HCT116 (cell line): ENCODE results near the gene ERGIC1.

Source experiments
- EGR1 ChIP-seq: IDR thresholded peaks from 2 replicates; pipeline ENCODE4 v1.6.1; 2012; ENCODE audit warnings: low read depth
- EZH2 ChIP-seq: fragments of 200-600 bp; sonication (generic); IDR thresholded peaks from 2 replicates; pipeline ENCODE4 v1.6.1; 2017; ENCODE audit warnings: antibody characterized with exemption, mixed run types
- EZH2phosphoT487 ChIP-seq: fragments of 200-600 bp; IDR thresholded peaks from 2 replicates; pipeline ENCODE4 v1.6.1; 2018; ENCODE audit warnings: antibody characterized with exemption, borderline replicate concordance
- FOSL1 ChIP-seq: IDR thresholded peaks from 2 replicates; pipeline ENCODE4 v1.6.1; 2012; ENCODE audit warnings: low read depth
- POLR2A ChIP-seq: IDR thresholded peaks from 2 replicates; pipeline ENCODE4 v1.7.0; 2011; ENCODE audit warnings: borderline replicate concordance; ENCODE audit not compliant: insufficient read depth, insufficient read length; ENCODE audit errors: extremely low read depth
- POLR2AphosphoS5 ChIP-seq: IDR thresholded peaks from 2 replicates; pipeline ENCODE4 v1.6.1; 2011; ENCODE audit warnings: mild to moderate bottlenecking, low read depth, low read length, moderate library complexity
- REST ChIP-seq: IDR thresholded peaks from 2 replicates; pipeline ENCODE4 v1.6.1; 2012; ENCODE audit warnings: low read depth
- SIN3A ChIP-seq: IDR thresholded peaks from 2 replicates; pipeline ENCODE4 v1.6.1; 2012; ENCODE audit warnings: low read depth
- SRF ChIP-seq: IDR thresholded peaks from 2 replicates; pipeline ENCODE4 v1.6.1; 2012; ENCODE audit warnings: low read depth
- YY1 ChIP-seq: IDR thresholded peaks from 2 replicates; pipeline ENCODE4 v1.6.1; 2011; ENCODE audit warnings: low read length, low read depth, moderate library complexity, mild to moderate bottlenecking; ENCODE audit not compliant: insufficient replicate concordance; ENCODE audit errors: extremely low read depth
- ZNF274 ChIP-seq: fragments of 200-500 bp; sonication (Bioruptor generic); IDR thresholded peaks from 2 replicates; pipeline ENCODE4 v1.6.1; 2014; ENCODE audit warnings: mild to moderate bottlenecking, low read depth, low read length, inconsistent platforms
- TF ChIP-seq, protein P1 (sequence below), 3 experiments: fragments of 200-600 bp in 1 of 3; sonication (generic) in 1 of 3; IDR thresholded peaks in 2 of 3; conservative IDR thresholded peaks in 1 of 3; 2 replicates each; pipeline ENCODE4 v1.5.1; 2012 to 2017; ENCODE audit warnings: low read depth in 2 of 3, low read length in 2 of 3, antibody characterized with exemption in 1 of 3, borderline replicate concordance in 1 of 3, control low read depth in 1 of 3, mild to moderate bottlenecking in 1 of 3, mixed read lengths in 1 of 3, mixed run types in 1 of 3, moderate library complexity in 1 of 3; ENCODE audit not compliant: insufficient read depth in 1 of 3
- TF ChIP-seq, protein P2 (sequence below): IDR thresholded peaks from 2 replicates; pipeline ENCODE4 v1.6.1; 2011; ENCODE audit warnings: mild to moderate bottlenecking, low read length, moderate library complexity; ENCODE audit not compliant: insufficient replicate concordance; ENCODE audit errors: extremely low read depth
- TF ChIP-seq, protein P3 (sequence below): IDR thresholded peaks from 2 replicates; pipeline ENCODE4 v1.6.1; 2012

DNA sequence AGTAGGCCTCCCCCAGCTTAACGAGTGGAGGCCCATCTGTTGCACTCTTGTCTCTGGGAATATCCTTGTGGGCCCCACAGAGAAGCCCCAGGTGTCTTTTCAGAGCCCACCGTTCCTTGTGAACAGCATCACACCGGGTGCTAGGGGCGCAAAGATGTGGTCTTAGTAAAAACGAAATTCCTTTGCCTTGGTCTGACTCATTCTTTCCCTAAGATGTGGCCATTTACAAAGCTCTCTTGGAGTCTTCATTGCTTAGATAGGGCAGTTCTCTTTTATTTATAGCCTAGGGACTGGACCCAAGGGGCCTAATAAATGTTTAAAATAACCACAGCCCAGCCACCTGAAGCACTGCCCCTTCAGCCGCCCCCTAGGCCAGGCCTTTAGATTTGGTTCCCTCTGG is 72.4 kb downstream of the ERGIC1 start:
- TF ChIP-seq, protein P1, sequence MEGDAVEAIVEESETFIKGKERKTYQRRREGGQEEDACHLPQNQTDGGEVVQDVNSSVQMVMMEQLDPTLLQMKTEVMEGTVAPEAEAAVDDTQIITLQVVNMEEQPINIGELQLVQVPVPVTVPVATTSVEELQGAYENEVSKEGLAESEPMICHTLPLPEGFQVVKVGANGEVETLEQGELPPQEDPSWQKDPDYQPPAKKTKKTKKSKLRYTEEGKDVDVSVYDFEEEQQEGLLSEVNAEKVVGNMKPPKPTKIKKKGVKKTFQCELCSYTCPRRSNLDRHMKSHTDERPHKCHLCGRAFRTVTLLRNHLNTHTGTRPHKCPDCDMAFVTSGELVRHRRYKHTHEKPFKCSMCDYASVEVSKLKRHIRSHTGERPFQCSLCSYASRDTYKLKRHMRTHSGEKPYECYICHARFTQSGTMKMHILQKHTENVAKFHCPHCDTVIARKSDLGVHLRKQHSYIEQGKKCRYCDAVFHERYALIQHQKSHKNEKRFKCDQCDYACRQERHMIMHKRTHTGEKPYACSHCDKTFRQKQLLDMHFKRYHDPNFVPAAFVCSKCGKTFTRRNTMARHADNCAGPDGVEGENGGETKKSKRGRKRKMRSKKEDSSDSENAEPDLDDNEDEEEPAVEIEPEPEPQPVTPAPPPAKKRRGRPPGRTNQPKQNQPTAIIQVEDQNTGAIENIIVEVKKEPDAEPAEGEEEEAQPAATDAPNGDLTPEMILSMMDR (IDR thresholded peaks at IDR 0.05 in 2 of 3, conservative IDR thresholded peaks at IDR 0.05 in 1 of 3; ENCODE audit: borderline replicate concordance in 1 of 3, insufficient read depth in 1 of 3, low read depth in 2 of 3, low read length in 2 of 3) = no peak
- TF ChIP-seq REST (no peak), EZH2 (no peak), ZNF274 (no peak), SIN3A (no peak), POLR2AphosphoS5 (no peak), POLR2A (no peak), YY1 (no peak), EGR1 (no peak), SRF (no peak), EZH2phosphoT487 (no peak), FOSL1 (no peak)
- TF ChIP-seq, protein P2, sequence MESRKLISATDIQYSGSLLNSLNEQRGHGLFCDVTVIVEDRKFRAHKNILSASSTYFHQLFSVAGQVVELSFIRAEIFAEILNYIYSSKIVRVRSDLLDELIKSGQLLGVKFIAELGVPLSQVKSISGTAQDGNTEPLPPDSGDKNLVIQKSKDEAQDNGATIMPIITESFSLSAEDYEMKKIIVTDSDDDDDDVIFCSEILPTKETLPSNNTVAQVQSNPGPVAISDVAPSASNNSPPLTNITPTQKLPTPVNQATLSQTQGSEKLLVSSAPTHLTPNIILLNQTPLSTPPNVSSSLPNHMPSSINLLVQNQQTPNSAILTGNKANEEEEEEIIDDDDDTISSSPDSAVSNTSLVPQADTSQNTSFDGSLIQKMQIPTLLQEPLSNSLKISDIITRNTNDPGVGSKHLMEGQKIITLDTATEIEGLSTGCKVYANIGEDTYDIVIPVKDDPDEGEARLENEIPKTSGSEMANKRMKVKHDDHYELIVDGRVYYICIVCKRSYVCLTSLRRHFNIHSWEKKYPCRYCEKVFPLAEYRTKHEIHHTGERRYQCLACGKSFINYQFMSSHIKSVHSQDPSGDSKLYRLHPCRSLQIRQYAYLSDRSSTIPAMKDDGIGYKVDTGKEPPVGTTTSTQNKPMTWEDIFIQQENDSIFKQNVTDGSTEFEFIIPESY = no peak
- TF ChIP-seq, protein P3, sequence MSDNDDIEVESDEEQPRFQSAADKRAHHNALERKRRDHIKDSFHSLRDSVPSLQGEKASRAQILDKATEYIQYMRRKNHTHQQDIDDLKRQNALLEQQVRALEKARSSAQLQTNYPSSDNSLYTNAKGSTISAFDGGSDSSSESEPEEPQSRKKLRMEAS = no peak
